ENCODE data around the gene MSLN.

Gene MSLN

DNA sequence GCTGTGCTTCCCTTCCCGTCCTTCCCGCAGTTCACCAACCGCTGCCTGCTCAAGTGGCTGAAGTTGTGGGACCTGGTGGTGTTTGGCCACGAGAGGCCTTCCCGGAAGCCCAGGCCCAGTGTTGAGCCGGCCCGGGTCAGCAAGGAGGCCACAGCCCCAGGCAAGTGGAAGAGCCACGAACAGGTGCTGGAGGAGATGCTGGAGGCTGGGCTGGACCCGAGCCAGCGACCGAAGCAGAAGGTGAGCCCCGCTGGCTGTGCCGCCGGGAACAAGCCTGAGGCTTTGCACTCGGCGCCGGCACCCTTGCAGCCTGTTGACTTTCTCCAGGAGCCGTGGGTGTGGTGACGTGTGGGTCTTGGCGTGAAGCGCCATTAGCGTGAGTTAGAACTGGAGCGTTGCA, 30.6 kb downstream of the MSLN start:
- DNase-seq (ENCODE audit: low read depth in 2 of 2): no peak

DNA sequence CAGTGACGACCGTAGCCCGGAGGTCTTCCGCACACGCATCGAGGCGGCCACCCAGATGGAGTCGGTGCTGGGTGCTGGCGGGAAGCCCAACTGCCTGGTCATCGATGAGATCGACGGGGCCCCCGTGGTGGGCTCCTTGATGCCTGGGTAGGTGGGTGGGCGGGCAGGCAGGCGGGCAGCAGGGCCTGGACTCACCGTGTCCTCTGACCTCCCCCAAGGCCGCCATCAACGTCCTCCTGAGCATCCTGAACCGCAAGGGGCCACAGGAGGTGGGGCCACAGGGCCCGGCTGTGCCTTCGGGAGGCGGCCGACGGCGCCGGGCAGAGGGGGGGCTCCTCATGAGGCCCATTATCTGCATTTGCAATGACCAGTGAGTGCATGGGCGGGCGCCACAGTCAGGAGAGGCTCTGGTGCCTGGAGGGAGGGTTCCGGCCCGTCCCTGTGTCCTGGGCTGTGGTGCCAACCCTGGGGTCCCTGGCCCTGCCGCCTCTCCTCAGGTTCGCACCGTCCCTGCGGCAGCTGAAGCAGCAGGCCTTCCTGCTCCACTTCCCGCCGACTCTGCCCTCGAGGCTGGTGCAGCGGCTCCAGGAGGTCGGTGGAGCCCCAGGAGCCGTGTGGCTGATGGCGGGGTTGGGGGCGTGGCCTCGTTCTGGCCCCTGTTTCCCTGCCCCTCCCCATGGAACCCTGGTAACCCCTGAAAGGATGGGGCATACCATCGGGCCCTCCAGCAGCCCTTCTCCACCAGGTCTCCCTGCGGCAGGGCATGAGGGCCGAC, 31.9 kb downstream of the MSLN start:
- DNase-seq (ENCODE audit: low read depth in 2 of 2): no peak

DNA sequence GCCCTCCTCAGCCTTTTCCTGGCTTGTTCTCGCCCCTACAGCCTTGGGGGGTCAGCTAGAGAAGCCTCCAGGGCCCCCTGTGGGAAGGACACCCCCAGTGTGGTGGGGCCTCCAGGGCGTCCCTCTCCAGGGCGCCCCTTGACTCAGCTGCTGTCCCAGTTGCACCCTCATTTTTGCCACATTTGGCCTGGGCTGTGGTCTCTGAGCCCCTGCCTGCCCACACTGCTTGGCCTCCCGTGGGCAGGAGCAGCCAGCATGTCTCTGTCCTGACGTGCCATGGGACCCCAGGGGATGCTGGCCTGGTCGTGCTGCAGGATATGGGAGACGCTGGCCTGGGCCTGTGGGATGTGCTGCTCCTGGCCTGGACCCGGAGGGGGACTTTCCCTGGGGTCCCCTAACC, 32.9 kb downstream of the MSLN start:
- DNase-seq (ENCODE audit: low read depth in 2 of 2): no peak

DNA sequence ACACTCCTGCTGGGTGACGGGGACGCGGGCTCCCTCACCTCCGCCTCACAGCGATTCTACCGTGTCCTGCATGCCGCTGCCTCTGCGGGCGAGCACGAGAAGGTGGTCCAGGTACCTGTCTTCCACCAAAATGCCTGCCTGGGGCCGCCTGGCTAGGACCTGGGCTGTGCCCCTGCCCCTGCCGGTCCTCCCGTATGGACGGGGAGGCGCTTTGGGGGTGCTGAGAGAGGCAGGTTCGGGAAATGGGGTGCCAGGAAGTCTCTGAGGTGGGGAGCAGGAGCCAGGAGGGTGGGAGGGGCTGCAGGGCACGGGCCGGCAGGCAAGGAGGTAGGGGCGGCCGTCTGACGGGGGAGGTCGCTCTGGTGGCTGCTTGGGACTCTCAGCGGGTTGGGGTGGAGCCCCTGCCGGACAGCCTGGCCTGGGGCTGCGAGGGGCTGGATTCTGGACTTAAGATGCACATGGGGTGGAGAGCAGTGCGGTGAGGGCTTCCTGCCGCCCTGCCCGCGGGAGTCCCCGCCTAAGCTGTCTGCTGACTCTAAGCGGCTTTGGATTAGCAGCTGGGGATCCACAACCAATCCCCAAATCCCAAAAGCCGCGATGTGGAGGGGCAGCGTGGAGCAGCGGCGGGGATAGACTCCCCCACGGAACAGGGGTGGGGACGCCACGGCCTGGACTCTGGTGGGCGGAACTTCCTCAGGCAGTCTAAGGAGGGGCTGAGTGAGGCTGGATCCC, 33.7 kb downstream of the MSLN start:
- DNase-seq (ENCODE audit: low read depth in 2 of 2): no peak

DNA sequence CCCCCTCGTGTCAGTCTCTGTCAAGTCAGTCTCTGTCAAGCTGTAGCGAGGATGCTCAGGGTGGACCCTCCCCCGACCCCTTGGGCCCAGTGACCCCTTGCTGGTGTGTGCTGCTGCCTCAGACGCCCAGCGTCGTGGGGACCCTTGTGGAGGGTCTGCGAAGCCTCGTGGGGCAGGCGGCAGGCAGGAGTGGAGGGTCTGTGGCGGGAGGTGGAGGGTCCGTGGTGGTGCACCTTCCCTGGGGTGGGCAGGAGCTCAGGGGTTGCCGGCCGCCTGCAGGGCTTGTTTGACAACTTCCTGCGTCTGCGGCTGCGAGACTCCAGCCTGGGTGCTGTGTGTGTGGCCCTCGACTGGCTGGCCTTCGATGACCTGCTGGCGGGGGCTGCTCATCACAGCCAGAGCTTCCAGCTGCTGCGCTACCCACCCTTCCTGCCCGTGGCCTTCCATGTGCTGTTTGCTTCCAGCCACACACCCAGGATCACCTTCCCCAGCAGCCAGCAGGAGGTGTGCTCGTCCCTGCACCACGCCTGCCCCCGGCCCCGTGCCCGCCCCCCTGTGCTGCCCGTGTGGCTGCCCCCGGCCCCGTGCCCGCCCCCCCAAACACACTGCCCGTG, 34.4 kb downstream of the MSLN start:
- DNase-seq (ENCODE audit: low read depth in 2 of 2): no peak

DNA sequence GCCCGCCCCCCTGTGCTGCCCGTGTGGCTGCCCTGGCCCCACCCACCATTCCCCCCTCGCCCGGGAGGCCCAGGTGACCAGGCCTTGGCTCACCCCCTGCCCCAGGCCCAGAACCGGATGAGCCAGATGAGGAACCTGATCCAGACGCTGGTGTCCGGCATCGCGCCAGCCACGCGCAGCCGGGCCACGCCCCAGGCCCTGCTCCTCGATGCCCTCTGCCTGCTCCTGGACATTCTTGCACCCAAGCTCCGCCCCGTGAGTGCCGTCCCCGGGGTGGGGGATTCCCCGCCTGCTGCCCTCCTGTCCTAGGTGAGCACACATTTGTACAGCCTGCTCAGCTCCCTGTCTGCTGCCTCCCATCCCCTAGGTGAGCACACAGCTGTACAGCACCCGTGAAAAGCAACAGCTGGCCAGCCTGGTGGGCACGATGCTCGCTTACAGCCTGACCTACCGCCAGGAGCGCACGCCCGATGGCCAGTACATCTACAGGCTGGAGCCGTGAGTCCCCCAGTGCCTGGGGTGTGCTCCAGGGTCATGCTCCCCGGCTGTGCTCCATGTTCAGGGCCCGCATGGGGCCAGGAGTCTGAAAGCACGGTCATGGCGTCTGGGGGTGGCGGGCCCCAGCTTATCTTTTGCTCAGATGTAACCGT, 35.2 kb downstream of the MSLN start:
- no peak for DNase-seq (ENCODE audit: low read depth in 2 of 2)

DNA sequence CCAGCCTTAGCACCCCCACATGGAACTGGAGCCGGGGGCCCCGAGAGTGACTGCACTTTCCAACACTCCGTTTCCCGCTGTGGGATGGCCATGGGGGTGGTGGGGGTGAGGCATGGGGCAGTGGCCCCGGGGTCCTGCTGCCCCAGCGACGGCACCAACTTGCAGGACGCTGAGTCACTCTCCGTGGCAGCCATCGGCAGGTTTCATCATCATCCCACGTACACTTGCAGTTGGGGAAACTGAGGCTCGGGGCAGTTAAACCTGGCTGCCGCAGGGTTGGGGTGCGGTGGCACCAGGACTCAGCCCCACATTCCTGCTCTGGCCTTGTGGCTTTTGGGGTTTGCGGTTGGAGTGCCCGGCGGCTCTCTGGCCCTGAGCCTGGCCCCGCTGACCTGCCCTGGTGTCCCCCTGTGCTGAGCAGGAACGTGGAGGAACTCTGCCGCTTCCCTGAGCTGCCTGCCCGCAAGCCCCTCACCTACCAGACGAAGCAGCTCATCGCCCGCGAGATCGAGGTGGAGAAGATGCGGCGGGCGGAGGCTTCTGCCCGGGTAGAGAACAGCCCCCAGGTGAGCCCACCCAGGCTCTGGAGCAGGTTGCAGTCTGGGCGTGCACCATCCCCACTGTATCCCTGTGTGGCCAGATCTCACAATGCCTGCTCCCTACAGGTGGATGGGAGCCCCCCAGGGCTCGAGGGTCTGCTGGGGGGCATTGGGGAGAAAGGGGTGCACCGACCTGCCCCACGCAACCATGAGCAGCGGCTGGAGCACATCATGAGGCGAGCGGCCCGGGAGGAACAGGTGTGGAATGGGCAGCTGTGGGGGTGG, 36.0 kb downstream of the MSLN start:
- no peak for DNase-seq (ENCODE audit: low read depth in 2 of 2)

DNA sequence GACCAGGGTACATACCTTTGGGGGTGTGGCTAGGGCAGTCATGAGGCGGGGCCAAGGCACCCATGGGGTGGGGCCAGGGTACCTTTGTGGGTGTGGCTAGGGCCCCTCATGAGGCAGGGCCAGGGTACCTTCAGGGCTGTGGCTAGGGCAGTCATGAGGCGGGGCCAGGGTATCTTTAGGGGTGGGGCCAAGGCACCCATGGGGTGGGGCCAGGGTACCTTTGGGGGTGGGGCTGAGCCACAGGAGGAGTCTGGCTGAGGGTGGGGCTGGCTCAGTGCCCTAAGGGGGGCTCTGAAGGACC, 36.5 kb downstream of the MSLN start:
- DNase-seq (ENCODE audit: low read depth in 2 of 2): peak in 1 of 2 experiments; percentile 31

DNA sequence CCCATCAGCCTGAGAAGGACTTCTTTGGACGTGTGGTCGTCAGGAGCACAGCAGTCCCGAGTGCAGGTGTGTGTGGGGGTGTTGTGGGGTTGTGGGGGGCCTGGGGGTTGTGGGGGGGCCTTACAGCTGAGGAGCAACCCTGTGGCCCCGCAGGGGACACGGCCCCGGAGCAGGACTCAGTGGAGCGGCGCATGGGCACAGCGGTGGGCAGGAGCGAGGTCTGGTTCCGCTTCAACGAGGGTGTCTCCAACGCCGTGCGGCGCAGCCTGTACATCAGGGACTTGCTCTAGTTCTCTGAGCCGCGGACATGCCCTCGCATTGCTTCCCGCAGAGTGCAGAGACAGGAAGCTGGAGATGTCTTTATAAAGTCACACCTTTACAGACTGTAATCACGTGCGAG, 37.2 kb downstream of the MSLN start:
- no peak for DNase-seq (ENCODE audit: low read depth in 2 of 2)

DNA sequence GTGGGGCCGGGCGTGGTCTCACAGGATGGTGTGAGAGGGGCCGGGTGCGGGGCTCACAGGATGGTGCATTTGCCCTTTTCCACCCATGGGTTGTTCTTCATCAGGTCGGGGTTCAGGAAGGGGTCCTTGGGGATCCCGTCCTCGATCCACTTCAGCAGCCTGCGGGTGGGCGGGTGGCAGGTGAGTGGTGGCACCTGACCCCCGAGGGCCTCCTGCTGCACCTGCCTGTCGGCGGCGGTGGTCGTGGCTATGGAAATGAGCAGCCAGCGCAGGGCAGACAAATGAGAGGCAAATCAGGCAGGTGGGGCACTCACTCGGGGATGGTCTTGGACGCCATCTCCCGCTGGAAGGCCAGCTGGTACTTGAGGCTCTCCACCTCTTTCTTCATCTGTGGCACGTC, 38.1 kb downstream of the MSLN start:
- DNase-seq (ENCODE audit: low read depth in 2 of 2): no peak

DNA sequence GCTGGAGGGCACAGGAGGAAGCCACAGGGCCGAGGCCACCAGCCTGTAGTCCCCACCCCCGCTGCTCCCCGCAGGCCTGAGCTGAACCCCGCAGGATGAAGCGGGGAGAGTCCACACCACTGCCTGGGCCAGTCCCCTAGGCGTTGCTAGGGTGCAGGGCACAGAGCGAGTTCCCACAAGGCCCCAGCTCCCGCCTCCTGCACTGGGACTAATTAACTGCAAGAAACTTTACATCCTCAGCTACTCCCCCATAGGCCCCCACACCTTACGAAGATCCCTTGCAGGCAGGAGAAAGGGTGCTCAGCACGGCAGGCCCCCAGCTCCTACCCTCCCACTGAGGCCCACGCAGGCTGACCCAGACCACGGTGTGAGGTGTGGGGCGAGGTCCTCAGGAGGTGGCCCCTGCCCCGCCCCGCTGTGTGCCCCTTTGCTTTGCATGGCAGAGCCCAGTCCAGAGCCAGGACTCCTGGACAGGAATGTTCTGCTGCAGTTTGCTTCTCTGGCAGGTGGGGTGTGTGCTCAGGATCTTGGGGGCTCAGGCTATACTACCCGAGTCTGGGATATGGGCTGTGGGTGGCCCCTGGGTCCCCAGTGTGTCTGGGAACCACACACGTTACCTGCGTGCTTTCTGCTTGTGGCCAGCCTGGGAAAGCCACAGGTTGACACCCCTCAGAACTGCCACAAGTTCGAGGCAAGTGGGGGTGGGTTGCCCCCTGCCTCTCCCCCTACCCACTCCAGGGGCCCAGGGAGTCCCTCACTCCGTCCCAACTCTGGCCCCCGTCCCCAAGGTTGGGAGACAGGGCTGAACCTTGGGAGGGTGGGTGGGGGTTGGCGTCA, 38.8 kb downstream of the MSLN start:
- no peak for DNase-seq (ENCODE audit: low read depth in 2 of 2)

DNA sequence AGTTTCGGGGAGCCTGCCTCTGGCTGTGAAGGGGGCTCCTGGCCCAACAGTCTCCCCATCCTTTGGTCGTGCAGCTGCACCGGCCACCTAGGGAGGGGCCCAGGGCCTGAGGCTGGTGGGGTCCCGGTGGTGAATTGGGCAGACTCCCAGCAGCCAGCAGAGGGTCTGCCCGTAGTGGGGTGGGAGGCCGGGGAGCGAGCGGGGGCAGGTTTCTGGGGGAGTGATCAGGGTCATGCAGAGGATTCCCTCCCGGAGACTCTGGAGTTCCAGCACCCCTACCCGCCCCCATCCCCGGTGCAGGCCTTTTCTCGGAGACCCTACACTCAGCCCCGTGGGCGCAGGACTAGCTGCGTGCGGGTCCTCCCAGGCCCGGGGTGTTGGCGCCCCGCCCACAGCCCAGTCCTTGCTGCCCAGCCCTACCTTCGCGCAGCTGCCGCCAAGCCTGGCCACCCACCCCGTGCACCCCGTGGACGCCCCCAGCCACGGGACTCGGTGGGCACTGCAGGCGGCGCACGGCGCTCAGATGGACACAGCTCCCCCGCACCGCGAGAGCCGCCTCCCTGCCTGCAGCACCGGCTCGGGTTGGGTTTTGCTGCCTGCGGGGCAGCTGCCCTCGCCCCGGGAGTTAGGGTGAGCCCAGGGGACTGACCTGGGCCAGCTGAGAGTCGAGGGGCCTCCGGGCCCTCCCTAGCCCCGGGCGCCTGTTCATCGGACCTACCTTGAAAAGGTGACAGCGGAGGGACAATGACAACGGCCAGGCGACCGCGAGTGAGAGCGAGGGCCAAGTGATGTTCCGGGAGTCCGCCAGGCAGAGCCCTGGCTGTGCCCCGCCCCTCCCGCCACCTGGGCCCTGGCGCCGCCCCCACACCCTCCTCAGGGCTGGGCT, 39.7 kb downstream of the MSLN start, which contains the start of gene GNG13:
GNG13 (minus strand) TSS at position 787 of the 886 bp plus-strand sequence. CDS start 1,657 bp downstream, outside the sequence.
- no peak for DNase-seq (ENCODE audit: low read depth in 2 of 2)

DNA sequence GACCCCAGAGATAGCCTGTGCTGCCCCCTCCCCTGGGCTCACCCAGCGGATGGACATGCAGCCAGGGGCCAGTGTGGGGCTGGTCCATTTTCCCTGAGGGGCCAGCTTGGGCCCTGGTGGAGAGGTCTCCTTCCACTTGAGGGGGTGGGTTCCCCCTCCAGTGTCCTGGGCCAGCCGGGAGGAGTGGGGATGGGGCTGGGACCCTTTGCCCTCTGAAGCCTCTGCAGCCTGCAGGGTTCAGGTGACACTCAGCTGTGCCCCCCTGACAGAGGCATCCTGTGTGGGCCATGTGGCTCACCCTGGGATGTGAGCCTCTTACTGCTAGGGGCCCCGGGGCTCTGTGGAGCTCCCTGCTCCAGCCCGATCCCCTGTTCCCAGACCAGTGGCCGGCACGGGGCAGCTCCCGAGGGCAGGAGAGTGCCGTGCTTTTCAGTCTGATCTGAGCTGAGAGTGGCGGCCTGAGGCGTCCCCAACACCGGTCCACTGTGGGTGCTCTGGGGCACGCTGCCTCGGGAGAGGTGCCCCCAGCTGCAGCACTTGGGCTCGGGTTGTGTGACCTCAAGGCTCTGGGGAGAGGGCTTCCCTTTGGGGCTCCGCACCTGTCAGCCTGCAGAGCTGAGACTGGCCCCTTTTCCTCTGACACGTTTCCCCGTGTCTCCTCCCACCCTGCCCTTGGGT, 40.4 kb downstream of the MSLN start:
- DNase-seq (ENCODE audit: low read depth in 2 of 2): no peak

DNA sequence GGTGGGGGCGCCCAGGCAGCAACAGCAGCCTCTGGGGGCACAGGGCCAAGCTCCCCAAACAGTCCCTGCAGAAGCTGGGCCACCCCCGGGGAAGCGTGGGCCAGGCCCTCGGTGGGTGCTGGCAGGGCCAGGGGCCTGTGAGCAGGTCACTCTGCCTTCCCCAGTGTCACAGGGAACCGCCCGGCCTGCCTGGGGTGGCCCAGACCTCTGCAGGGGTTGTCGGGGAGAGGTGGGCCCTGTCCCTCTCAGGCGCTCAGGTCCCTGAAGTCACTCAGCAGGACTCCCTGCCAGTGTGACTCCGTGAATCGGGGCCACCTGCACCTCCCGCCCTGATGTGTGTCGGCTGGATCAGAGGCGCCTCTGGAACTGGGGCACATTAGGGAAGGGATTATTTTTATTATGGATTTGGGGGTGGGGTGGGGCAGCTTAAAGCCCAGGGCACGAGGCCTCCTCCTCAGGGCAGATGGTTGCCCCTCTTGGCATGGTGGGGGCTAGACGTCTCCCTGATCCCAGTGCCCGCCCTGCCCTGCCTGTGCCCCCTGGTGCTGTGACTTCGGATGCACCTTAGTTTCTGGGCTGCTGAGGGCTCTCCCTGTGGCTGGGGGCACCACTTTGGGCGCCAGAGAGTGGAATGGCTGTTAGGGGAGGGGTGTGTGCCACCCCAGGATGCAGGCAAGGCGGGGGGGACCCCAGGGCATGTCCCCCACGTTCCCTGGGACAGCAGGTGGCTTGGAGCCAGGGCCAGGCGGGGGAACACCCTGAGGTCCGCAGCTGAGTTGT, 41.2 kb downstream of the MSLN start:
- DNase-seq (ENCODE audit: low read depth in 2 of 2): no peak

DNA sequence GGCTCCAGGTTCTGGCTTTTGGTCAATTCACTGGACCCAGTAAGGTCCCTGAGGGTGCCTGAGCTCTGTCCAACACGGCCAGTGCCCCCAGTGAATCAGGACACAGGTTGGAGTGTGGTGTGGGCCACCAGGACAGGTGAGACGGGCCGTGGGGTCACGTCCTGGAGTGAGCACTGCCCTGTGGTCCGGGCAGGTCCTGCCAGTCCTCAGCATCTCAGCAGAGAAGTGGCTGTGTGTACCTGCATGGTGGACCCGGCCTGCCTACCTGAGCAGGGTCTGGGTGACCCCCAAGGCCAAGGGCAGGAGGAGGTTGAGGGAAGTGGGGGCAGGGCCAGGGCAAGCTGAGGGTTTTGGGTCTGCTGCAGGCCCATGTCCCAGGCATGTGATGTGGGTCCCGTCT, 41.9 kb downstream of the MSLN start:
- DNase-seq (ENCODE audit: low read depth in 2 of 2): no peak

DNA sequence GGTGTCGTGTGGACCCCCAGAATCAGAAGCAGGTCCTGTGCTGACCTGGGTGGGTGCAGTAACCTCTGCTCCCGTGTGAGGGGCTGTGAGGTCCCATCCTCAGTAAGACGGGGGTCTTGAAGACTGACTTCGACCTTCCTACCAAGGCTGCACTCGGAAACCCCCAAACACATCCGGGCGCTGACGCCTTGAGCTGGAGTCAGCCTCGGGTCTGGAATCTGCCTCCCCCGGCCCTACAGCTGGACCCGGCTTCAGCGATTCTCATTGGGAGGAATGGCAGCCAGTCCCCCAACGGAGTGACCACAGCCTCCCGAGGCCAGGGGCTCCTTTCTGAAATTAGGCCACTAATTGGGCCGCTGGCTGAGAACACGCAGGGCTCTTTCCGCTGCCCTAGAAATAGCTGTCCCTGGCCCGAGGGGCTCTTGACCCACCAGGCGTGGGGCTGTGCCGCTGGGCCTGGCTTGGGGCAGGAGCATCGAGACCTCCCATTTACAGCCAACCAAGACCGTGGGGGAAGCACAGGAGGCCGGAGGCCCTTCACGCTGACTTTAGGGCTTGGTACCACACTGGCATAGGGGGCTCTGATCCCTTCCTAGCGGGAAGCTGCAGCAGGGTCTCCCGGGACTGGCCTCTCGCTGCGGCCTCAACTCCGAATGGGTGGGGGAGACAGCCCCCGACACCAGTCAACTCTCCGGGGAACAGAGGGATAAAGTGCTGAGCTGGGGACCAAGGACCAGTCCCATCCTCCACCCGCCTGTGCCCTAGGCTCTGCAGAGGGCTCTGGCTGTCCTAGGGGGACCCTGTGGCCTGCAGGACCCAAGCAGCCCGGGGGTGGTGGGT, 42.6 kb downstream of the MSLN start:
- DNase-seq (ENCODE audit: low read depth in 2 of 2): no peak

DNA sequence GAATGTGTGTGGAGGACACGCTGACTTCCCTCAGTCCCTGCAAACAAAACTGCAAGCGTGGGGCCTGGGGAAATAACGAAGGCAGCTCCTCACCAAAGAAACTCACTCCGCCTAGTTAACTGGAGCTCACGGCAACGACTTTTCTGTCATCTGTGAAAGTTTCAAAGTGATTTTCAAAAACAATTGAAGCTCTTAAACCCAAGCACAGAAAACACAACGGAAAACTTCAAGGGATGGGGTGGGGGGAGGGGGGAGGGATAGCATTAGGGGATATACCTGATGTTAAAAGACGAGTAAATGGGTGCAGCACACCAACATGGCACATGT, 43.2 kb downstream of the MSLN start:
- no peak for DNase-seq (ENCODE audit: low read depth in 2 of 2)

Data from stimulated activated CD4-positive, alpha-beta T cell treated with anti-CD3 and anti-CD28 coated beads, Interleukin-12 subunit alpha, Interleukin-12 subunit beta, amount 100 ng/mL, for 24 hours (primary cell).